Measurements from ENCODE around the gene ZNF30. TPM values are rescaled to one million over a fixed set of nuclear protein-coding genes. Genes with fewer than 3 reads are reported as not detected.
"Not testable (repeated sequence)": the region's sequence is repeated elsewhere in the genome, so short reads cannot be mapped to it uniquely, and the experiment has no call there.

Gene ZNF30
- polyA plus RNA-seq, 3 donors: 0.13 to 1.7 (median 0.29) TPM

- 94% methylated on average over 2 of the region's 8 CpGs for WGBS (ENCODE audit: insufficient coverage)
- peaks cover 0 to 8% (median 3%) of the 10 kb centered on the region in 7 donors for H3K9me3 Mint-ChIP-seq
- no peaks in the 10 kb centered on the region for H3K79me2 ChIP-seq (ENCODE audit: insufficient read depth, low read length)
- H3K27me3 ChIP-seq (ENCODE audit: control insufficient read depth in 2 of 2, insufficient read depth in 2 of 2, low read length in 2 of 2): no peaks in the 10 kb centered on the region
- no peak for TF ChIP-seq CTCF (IDR thresholded peaks at IDR 0.05)
- H3K36me3 Mint-ChIP-seq: no peaks in the 10 kb centered on the region
- peaks cover 0 to 8% of the 10 kb centered on the region in 2 donors for H3K9me3 ChIP-seq (replicated peaks in 1 of 2; ENCODE audit: control insufficient read depth in 1 of 2, insufficient read depth in 1 of 2, low read length in 2 of 2)
- H3K27me3 Mint-ChIP-seq (ENCODE audit: low read depth in 3 of 3): peaks cover 0 to 4% (median 3%) of the 10 kb centered on the region in 3 donors
- H3K9ac ChIP-seq (ENCODE audit: insufficient read depth, low read length, poor library complexity, severe bottlenecking): no peak overlapping the region
- no peaks in the 10 kb centered on the region for H4K20me1 ChIP-seq (ENCODE audit: insufficient read depth, low read length)
- H3K27ac Mint-ChIP-seq: no peak overlapping the region
- intact Hi-C loops (cut with micrococcal nuclease): no loop called here
- H3K4me2 ChIP-seq (replicated peaks; ENCODE audit: extremely low read depth, low read length, poor library complexity, severe bottlenecking): no peak overlapping the region
- peaks cover 33% of the 10 kb centered on the region for H3K4me1 Mint-ChIP-seq
- peaks cover 15 to 37% of the 10 kb centered on the region in 2 donors for H3K4me1 ChIP-seq (ENCODE audit: control insufficient read depth in 1 of 2, insufficient read depth in 2 of 2, low read length in 2 of 2)
- no peak overlapping the region for H3K4me3 Mint-ChIP-seq
- no peak overlapping the region for H3K27ac ChIP-seq (ENCODE audit: low read depth in 1 of 2, low read length in 2 of 2)
- no peaks in the 10 kb centered on the region for H3K36me3 ChIP-seq (replicated peaks in 1 of 2; ENCODE audit: control insufficient read depth in 1 of 2, insufficient read depth in 2 of 2, low read length in 2 of 2)
- H2AFZ ChIP-seq (ENCODE audit: insufficient read depth, low read depth, low read length, poor library complexity, severe bottlenecking): no peak overlapping the region
- no peak overlapping the region for H3K4me3 ChIP-seq (replicated peaks in 1 of 3; ENCODE audit: low read depth in 2 of 3, low read length in 3 of 3)
- no peak for DNase-seq
Measured at GRCh38 chr19:34991542-34992333, 65.0 kb downstream of the ZNF30 start.

GRCh38 chr19:34992582-34992981 is 65.9 kb downstream of the ZNF30 start:
- H3K4me3 Mint-ChIP-seq; DNase-seq; H3K4me3 ChIP-seq (replicated peaks in 1 of 3; ENCODE audit: low read depth in 2 of 3, low read length in 3 of 3); H3K36me3 ChIP-seq (replicated peaks in 1 of 2; ENCODE audit: control insufficient read depth in 1 of 2, insufficient read depth in 2 of 2, low read length in 2 of 2); H3K4me2 ChIP-seq (replicated peaks; ENCODE audit: extremely low read depth, low read length, poor library complexity, severe bottlenecking); H3K79me2 ChIP-seq (ENCODE audit: insufficient read depth, low read length); H3K9ac ChIP-seq (ENCODE audit: insufficient read depth, low read length, poor library complexity, severe bottlenecking); H4K20me1 ChIP-seq (ENCODE audit: insufficient read depth, low read length); H2AFZ ChIP-seq (ENCODE audit: insufficient read depth, low read depth, low read length, poor library complexity, severe bottlenecking); H3K27ac ChIP-seq (ENCODE audit: low read depth in 1 of 2, low read length in 2 of 2); H3K9me3 ChIP-seq (replicated peaks in 1 of 2; ENCODE audit: control insufficient read depth in 1 of 2, insufficient read depth in 1 of 2, low read length in 2 of 2); intact Hi-C loops (cut with micrococcal nuclease); H3K36me3 Mint-ChIP-seq; H3K27ac Mint-ChIP-seq; H3K27me3 Mint-ChIP-seq (ENCODE audit: low read depth in 3 of 3); H3K9me3 Mint-ChIP-seq; H3K27me3 ChIP-seq (ENCODE audit: control insufficient read depth in 2 of 2, insufficient read depth in 2 of 2, low read length in 2 of 2): not testable (repeated sequence)
- H3K4me1 ChIP-seq (ENCODE audit: control insufficient read depth in 1 of 2, insufficient read depth in 2 of 2, low read length in 2 of 2): peaks cover 24 to 46% of the 10 kb centered on the region in 2 donors
- 100% methylated on average over 1 of the region's 7 CpGs for WGBS (ENCODE audit: insufficient coverage)
- peaks cover 42% of the 10 kb centered on the region for H3K4me1 Mint-ChIP-seq

All from CD14-positive monocyte (primary cell).